GM21825 (cell line): ENCODE data around the gene CNMD.
"Not testable (repeated sequence)": the region's sequence is repeated elsewhere in the genome, so short reads cannot be mapped to it uniquely, and the experiment has no call there.

Source experiments
- ATAC-seq: cut with Tn5 transposase; IDR thresholded peaks from one replicate; pipeline ENCODE4 v1.9.1; 2021; ENCODE audit warnings: mild to moderate bottlenecking, moderate library complexity; ENCODE audit not compliant: unreplicated experiment

The CNMD gene

GRCh38 chr13:52744842-52745375 lies 5.3 kb upstream of the CNMD start:
- ATAC-seq, result no peak

DNA sequence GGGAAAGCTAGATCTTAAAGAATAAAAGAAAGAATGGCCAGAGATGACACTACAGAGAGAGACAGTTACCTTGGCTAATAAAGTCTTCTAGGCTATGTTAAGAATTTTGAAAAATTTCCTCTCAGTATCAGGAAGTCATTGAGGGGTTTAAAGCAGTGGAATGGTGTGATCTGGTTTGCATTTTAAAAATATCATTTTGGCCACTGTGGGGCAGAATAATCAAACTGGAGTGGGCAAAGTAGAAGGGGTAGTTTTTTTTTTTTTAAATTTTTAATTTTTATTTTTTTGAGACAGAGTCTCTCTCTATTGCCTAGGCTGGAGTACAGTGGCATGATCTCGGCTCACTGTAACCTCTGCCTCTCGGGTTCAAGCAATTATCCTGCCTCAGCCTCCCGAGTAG lies 4.4 kb upstream of the CNMD start:
- no peak for ATAC-seq

- no peak for ATAC-seq
Measured at GRCh38 chr13:52743569-52743968, 3.9 kb upstream of the CNMD start.

GRCh38 chr13:52738719-52739467 lies 727 bp downstream of the CNMD start:
- ATAC-seq, result no peak

GRCh38 chr13:52737965-52738364 lies 1.7 kb downstream of the CNMD start:
- ATAC-seq, result no peak

DNA sequence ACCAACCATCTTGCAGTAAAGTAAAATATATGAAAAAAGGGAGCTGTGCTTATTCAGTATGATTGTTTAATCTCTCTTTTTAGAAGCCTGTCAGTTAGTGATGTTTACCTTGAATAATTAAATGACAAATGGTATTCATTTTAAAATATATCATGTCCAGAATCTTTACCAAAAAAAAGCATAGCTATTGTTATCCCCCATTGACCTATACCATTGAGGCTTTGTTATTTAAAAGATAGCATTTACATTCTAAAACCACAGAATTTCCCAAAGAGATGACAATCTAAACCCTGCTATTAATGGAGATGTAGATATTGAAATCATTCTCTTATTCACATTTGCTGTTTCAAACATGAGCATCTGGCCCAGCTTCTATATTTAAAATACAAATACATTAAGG lies 2.2 kb downstream of the CNMD start:
- ATAC-seq, result no peak

DNA sequence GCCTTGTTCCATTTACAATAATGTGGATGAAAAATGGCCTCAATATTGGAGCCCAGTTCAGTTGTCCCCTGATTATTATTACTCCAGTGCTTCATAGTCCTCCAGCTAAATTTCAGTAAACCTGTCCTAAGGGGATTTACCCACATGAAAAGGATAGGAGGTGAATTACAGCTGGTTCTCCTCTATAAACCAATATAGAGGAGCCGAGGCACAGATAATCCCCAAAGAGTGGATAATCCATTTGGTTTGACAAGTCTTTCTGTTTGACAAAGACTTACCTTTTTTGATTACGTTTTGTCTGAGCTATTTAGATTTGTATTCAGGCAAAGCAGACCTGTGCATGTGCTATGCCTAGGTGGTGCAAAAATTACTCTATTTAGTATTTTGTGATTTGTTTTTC lies 2.7 kb downstream of the CNMD start:
- no peak for ATAC-seq

GRCh38 chr13:52734075-52734623 lies 5.5 kb downstream of the CNMD start:
- ATAC-seq, result no peak

GRCh38 chr13:52726258-52726657 lies 13.4 kb downstream of the CNMD start:
- no peak for ATAC-seq

- ATAC-seq, result no peak
Measured at GRCh38 chr13:52725302-52725701, 14.3 kb downstream of the CNMD start.

DNA sequence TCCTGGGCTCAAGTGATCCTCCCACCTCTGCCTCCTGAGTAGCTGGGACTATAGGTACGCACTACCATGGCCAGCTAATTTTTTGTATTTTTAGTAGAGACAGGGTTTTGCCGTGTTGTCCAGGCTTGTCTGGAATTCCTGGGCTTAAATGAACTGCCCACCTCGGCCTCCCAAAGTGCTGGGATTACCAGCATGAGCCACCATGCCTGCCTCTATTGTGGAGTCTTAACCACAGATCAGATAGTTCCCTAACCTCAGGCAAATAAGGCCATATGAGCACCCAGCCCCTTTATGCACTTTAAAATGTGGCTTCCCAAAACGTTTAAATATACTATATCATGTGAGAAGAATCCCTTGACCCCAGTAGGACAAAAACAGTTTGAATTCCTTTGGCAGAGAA lies 16.4 kb downstream of the CNMD start:
- ATAC-seq, result no peak

DNA sequence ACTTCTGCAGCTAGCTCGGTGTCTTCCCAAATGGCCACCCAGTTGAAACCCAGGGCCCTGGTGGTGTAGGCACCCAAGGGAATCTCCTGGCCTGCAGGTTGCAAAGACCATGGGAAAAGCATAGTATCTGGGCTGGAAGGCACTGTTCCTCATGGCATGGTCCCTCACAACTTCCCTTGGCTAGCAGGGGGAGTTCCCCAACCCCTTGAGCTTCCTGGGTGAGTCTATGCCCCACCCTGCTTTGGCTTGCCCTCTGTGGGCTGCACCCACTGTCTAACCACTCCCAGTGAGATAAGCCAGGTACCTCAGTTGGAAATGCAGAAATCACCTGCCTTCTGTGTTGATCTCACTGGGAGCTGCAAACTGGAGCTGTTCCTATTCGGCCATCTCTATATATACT lies 18.3 kb downstream of the CNMD start:
- not testable (repeated sequence) for ATAC-seq

DNA sequence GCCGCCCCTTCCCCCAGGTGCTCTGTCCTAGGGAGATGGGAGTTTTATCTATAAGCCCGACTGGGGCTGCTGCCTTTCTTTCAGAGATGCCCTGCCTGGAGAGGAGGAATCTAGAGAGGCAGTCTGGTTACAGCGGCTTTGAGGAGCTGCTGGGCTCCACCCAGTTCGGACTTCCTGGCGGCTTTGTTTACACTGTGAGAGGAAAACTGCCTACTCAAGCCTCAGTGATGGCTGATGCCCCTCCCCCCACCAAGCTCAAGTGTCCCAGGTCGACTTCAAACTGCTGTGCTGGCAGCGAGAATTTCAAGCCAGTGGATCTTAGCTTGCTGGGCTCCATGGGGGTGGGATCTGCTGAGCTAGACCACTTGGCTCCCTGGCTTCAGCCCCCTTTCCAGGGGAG lies 18.7 kb downstream of the CNMD start:
- ATAC-seq, result not testable (repeated sequence)

- no peak for ATAC-seq
Measured at GRCh38 chr13:52713894-52714293, 25.7 kb downstream of the CNMD start.

DNA sequence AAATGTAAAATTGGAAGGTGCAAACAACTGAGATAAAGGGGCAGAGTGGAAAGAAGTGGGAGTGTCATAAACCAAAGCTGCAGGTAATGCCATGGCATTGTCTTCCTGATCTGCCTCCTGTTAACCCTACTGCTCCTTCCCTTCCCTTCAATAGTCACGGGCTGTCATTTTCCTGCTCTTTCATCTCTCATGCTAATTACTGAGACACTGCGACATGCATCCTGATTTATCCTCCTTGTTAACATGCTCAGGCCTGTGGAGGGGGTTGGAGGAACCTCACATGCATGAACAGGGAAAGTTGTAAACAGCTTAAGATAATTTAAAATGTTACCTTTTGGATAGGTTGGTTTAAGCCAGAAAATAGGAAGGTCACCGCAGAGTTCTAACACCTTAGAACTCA lies 27.2 kb downstream of the CNMD start:
- no peak for ATAC-seq

- no peak for ATAC-seq
Measured at GRCh38 chr13:52711286-52711685, 28.3 kb downstream of the CNMD start.

GRCh38 chr13:52708266-52708665 lies 31.4 kb downstream of the CNMD start:
- ATAC-seq, result not testable (repeated sequence)

DNA sequence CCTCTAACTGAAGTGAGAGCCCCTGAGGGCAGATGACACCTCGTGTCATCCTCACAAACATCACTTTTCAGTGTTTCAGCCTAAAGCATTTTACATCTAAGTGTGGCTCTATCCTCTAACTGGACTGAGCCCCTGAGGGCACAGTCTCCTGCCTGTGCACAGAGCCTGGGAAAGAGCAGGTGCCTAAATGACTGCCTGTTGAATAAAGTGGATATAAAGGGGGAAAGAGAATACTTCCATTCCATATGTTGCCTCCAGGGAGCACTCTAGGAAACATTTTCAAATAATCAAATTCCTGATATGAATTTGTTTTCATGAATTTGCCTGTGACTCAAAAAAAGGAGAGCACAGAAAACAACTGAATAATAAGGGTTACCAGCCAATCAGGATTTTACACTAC lies 32.2 kb downstream of the CNMD start:
- ATAC-seq, result no peak

- ATAC-seq, result no peak
Measured at GRCh38 chr13:52706081-52706480, 33.5 kb downstream of the CNMD start.

DNA sequence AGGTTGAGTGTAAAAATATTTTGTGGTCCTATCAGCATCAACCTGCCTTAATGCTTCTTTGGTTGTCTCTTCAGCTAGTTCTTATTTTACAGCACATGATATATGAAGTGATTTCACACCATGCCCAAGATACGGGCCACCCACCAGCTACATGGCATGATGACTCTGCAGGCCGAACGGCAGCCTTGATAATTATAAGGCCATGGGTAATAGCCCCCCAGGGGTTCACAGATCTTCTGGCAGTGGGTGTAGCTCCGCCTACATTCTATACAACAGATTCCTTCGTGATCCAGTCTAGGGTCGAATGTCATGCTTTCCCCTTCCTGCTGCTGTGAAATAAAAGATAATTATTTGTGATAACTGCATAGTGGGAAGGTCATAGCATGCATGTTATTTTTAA lies 36.1 kb downstream of the CNMD start:
- no peak for ATAC-seq

- no peak for ATAC-seq
Measured at GRCh38 chr13:52701728-52702465, 37.7 kb downstream of the CNMD start.

DNA sequence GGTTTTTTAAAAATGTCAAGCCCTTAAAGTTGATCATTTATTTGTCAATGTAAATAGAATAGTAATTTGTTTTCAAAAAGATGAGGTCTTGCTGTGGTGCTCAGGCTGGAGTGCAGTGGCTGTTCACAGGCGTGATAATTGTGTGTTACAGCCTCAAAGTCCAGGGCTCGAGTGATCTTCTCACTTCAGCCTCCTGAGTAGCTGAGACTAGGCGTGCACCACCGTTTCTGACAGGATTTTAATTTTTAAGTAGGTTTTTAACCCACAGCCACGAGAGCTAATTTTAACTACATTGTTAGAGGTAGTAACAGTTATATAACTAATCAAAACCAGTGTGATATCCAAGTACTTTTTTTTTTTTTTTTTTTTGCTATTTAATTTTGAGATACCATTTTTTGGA lies 43.1 kb downstream of the CNMD start:
- no peak for ATAC-seq
